Gastroesophageal sphincter (tissue), 4 donors: ENCODE results near the gene XYLT1. TPM values are rescaled to one million over a fixed set of nuclear protein-coding genes. Genes with fewer than 3 reads are reported as not detected.

Source experiments
- ATAC-seq: fragments of 150-250 bp; one replicate; pipeline ENCODE4 v1.9.1; 2016; ENCODE audit warnings: mild to moderate bottlenecking, moderate library complexity
- H3K27ac ChIP-seq, 4 donors: fragments of 200-600 bp; sonication (generic) in 3 of 4; 1 replicate in 3 of 4; 2 replicates in 1 of 4; pipeline ENCODE4 v1.5.1; 2016 to 2019
- H3K27me3 ChIP-seq: fragments of 200-600 bp; sonication (generic); one replicate; pipeline ENCODE4 v1.5.1; 2019
- H3K36me3 ChIP-seq, 2 donors: fragments of 200-600 bp; sonication (generic); one replicate each; pipeline ENCODE4 v1.5.1; 2019; ENCODE audit warnings: control low read depth in 1 of 2
- H3K4me1 ChIP-seq, 3 donors: fragments of 200-600 bp; sonication (generic); 1 replicate in 2 of 3; 2 replicates in 1 of 3; pipeline ENCODE4 v1.5.1; 2016 to 2019; ENCODE audit warnings: control low read depth in 2 of 3
- H3K4me3 ChIP-seq, 2 donors: fragments of 200-600 bp; sonication (generic); one replicate each; pipeline ENCODE4 v1.5.1; 2019; ENCODE audit warnings: mild to moderate bottlenecking in 1 of 2, moderate library complexity in 1 of 2
- H3K9me3 ChIP-seq, 3 donors: fragments of 200-600 bp; sonication (generic); one replicate each; pipeline ENCODE4 v1.5.1; 2017 to 2019; ENCODE audit warnings: control low read depth in 2 of 3
- CTCF ChIP-seq, 4 experiments: fragments of 200-600 bp in 2 of 4; fragments of 450-650 bp in 2 of 4; sonication (generic) in 1 of 4; IDR thresholded peaks; one replicate each; pipeline ENCODE4 v1.5.1; 2017 to 2019; ENCODE audit warnings: antibody characterized with exemption in 4 of 4, mild to moderate bottlenecking in 2 of 4, moderate library complexity in 2 of 4
- EP300 ChIP-seq: sonication (generic); formaldehyde crosslinking; IDR thresholded peaks from one replicate; pipeline ENCODE4 v1.6.1; 2017; ENCODE audit warnings: antibody characterized with exemption, mild to moderate bottlenecking
- POLR2A ChIP-seq, 2 donors: fragments of 450-650 bp; IDR thresholded peaks; one replicate each; pipeline ENCODE4 v1.6.1; 2017; ENCODE audit warnings: antibody characterized with exemption in 2 of 2, mild to moderate bottlenecking in 2 of 2, moderate library complexity in 1 of 2
- POLR2AphosphoS5 ChIP-seq: sonication (generic); formaldehyde crosslinking; IDR thresholded peaks from one replicate; pipeline ENCODE4 v1.6.1; 2017; ENCODE audit warnings: antibody characterized with exemption
- WGBS, 2 donors: methylation state at CpG; one replicate each; pipeline ENCODE4 v1.1.5; 2018; ENCODE audit warnings: low coverage in 1 of 2; 5-methylcytosine and 5-hydroxymethylcytosine counted together
- total RNA-seq, 4 donors: library from RNA; depleted of rRNA; stranded (reverse); fragments of >200 nt; gene quantifications; one replicate each; pipeline ENCODE4 v1.1.0, GENCODE V29; 2016

Gene XYLT1
- total RNA-seq, 4 donors from 2014 or later: 19.1 to 51.6 (median 23.7) TPM

DNA sequence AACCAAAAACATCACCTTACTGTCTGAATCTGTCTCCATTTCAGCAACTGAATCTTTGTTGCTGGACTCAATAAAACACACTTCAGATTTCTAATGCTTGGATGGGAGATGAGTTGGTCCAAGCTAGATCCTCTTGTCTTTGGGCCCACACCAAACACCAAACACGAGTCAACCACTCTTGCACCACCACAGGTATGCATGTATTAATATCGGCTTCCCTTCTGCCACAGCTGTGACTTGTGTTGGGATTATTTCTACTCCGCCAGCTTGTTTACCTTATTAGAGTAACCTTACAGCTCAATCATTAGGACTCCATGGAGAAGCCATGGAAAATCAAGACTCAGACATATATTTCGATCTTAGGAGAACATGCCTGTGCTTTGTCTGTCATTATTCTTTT is 49.9 kb downstream of the XYLT1 start:
- ATAC-seq: no peak
- Histone ChIP-seq H3K9me3 (peaks cover 0 to 12% (median 0%) of the 10 kb centered on the region in 3 donors), H3K27me3 (no peaks in the 10 kb centered on the region), H3K27ac (no peak overlapping the region), H3K36me3 (no peaks in the 10 kb centered on the region), H3K4me3 (no peak overlapping the region), H3K4me1 (peaks cover 3 to 20% (median 14%) of the 10 kb centered on the region in 3 donors)
- WGBS, 2 donors: 89 to 100% methylated on average over 2 to 4 of the region's 4 CpGs
- TF ChIP-seq POLR2AphosphoS5 (no peak), EP300 (no peak), CTCF (IDR thresholded peaks at IDR 0.05) (no peak), POLR2A (IDR thresholded peaks at IDR 0.05) (no peak)

DNA sequence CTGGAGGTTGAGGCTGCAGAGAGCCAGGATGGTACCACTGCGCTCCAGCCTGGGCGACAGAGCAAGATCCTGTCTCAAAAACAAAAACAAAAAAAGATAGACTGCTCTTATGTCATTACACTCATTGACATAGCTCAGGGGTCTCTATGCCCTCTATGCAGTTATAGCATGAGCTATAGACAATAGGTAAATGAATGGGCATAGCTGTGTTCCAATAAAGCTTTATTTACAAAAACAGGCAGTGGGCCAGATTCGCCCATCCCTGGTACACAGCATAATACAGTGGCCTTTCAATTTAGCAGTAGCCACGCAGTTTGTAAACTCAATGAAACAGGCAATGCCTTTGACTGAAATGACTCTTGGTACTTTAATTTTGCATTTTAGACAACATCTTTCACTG is 51.5 kb downstream of the XYLT1 start:
- TF ChIP-seq POLR2AphosphoS5: no peak
- TF ChIP-seq EP300: no peak
- no peak for TF ChIP-seq POLR2A (IDR thresholded peaks at IDR 0.05)
- TF ChIP-seq CTCF (IDR thresholded peaks at IDR 0.05): no peak
- Histone ChIP-seq H3K9me3 (peaks cover 0 to 12% (median 0%) of the 10 kb centered on the region in 3 donors), H3K4me3 (no peak overlapping the region), H3K4me1 (peaks cover 3 to 34% (median 16%) of the 10 kb centered on the region in 3 donors), H3K27me3 (no peaks in the 10 kb centered on the region), H3K36me3 (no peaks in the 10 kb centered on the region), H3K27ac (no peak overlapping the region)
- no peak for ATAC-seq
- 79 to 98% methylated on average over 4 of the region's 4 CpGs for WGBS, 2 donors

- peaks cover 0 to 12% (median 0%) of the 10 kb centered on the region in 3 donors for H3K9me3 ChIP-seq
- no peak for TF ChIP-seq POLR2AphosphoS5
- TF ChIP-seq CTCF (IDR thresholded peaks at IDR 0.05): no peak
- no peak for TF ChIP-seq POLR2A (IDR thresholded peaks at IDR 0.05)
- TF ChIP-seq EP300: no peak
- H3K27ac ChIP-seq: peak overlapping the region in 3 of 4 donors; percentile 74 to 92 (median 77)
- no peak for ATAC-seq
- H3K4me3 ChIP-seq: no peak overlapping the region
- no peaks in the 10 kb centered on the region for H3K36me3 ChIP-seq
- H3K4me1 ChIP-seq: peaks cover 3 to 49% (median 17%) of the 10 kb centered on the region in 3 donors
- no peaks in the 10 kb centered on the region for H3K27me3 ChIP-seq
- WGBS, 2 donors: 59 to 83% methylated on average over 2 of the region's 2 CpGs
These were observed 53.0 kb downstream of the XYLT1 start for GRCh38 chr16:17417740-17418139.

DNA sequence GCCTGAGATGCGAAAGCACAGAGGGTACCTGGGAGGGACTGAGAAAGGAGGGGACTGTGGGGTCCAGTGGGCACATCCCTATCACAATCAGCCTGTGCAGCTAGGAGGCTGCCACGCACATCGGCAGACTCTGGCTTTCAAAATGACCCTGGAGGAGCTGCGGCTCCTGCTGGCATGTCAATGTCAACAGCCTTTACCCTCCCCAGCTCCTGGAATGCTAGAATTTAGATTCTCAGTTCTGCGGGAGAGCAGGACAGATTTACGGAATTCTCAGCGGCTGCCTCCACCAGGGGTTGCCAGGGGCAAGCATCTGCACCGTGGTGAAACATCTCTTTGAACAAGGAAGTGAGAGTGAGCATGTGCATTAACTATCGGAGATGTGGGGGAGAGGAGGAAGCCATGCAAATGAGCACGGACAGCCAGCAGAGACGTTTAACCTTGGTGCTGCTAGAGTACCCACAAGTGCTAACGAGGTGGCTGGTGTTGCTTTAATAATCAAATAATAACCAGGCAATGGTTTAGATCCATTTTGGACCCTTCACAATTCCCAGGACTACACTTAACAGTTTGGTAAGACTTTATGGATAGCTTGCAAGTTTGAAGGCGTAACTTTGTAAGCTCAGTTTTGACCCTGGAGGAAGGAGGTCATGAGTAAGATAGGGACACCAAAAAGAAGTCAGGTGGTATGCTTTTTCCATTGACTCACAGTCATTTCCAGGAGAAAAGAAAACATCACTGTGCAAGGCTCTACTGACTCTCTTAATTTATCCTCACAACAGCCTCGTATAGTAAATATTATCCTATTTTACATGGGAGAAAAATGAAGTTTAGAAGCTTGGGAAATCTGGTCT is 54.1 kb downstream of the XYLT1 start:
- Histone ChIP-seq H3K4me3 (peak overlapping the region in 1 of 2 donors; percentile 10), H3K4me1 (peaks cover 3 to 59% (median 25%) of the 10 kb centered on the region in 3 donors), H3K27ac (peak overlapping the region; percentile 69 to 92 (median 76)), H3K9me3 (peaks cover 0 to 9% (median 0%) of the 10 kb centered on the region in 3 donors), H3K36me3 (no peaks in the 10 kb centered on the region), H3K27me3 (no peaks in the 10 kb centered on the region)
- TF ChIP-seq POLR2AphosphoS5 (peak; percentile 11), POLR2A (IDR thresholded peaks at IDR 0.05) (no peak), CTCF (IDR thresholded peaks at IDR 0.05) (peak in 3 of 4 experiments; percentile 36 to 49 (median 45)), EP300 (no peak)
- ATAC-seq: peak; percentile 35
- 7 to 20% methylated on average over 8 to 12 of the region's 14 CpGs for WGBS, 2 donors
